Right renal pelvis (tissue), 4 donors: Measurements from ENCODE around the gene XIRP2. TPM values are rescaled to one million over a fixed set of nuclear protein-coding genes. Genes with fewer than 3 reads are reported as not detected.
A peak's percentile ranks its signal among the peaks of the same experiment; 100 is the strongest.
"Not testable (repeated sequence)": the region's sequence is repeated elsewhere in the genome, so short reads cannot be mapped to it uniquely, and the experiment has no call there.

Source experiments
- DNase-seq, 4 donors: peaks; one replicate each; pipeline ENCODE4 v3.0.0-alpha.2; 2013; ENCODE audit warnings: low read depth in 4 of 4, low spot score in 3 of 4, missing footprints in 1 of 4
- polyA plus RNA-seq, 4 donors: library from polyadenylated mRNA; unstranded; fragments of 120-200 nt; gene quantifications; one replicate each; pipeline ENCODE4 v1.2.1, GENCODE V29; 2013; ENCODE audit not compliant: insufficient read length in 4 of 4

Gene XIRP2
- polyA plus RNA-seq, 4 donors, result 0.09 to 0.17 (median 0.10) TPM

GRCh38 chr2:167265722-167266121 is 377.4 kb downstream of the XIRP2 start:
- no peak for DNase-seq

- DNase-seq, result not testable (repeated sequence)
These were observed 380.0 kb downstream of the XIRP2 start for GRCh38 chr2:167268245-167268644.

DNA sequence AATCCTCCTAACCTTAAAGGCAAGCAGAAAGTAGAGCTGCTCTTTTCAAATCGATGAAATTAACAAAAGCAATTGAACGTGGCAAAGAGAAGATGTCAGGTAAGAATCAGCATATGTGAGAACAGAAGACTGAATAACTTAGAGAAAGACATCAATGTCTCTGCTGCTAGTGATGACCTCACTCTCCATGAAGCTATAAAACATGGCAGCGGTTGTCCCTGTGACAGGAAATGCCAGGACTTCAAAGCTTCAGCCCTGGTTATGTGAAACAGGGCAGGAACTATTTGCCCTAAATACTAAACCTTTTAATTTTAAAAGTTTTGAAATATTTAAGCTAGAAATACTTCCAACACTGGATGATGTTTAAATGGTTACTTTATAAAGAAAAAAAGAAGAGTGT is 383.7 kb downstream of the XIRP2 start:
- DNase-seq, result no peak

- no peak for DNase-seq
These were observed 386.8 kb downstream of the XIRP2 start for GRCh38 chr2:167275046-167275445.

- DNase-seq, result no peak
These were observed 391.5 kb downstream of the XIRP2 start for GRCh38 chr2:167279810-167280209.

- DNase-seq, result no peak
These were observed 398.9 kb downstream of the XIRP2 start for GRCh38 chr2:167287212-167287611.

GRCh38 chr2:167289651-167290410 is 401.6 kb downstream of the XIRP2 start:
- DNase-seq, result no peak

GRCh38 chr2:167292430-167293171 is 404.3 kb downstream of the XIRP2 start, which contains the start of gene B3GALT1:
Gene B3GALT1 (plus strand): TSS chr2:167293001.
- DNase-seq, result peak; percentile 80 to 86 (median 82)

GRCh38 chr2:167293172-167293781 is 405.0 kb downstream of the XIRP2 start:
- DNase-seq, result peak in 2 of 4 donors; percentile 17 to 31

DNA sequence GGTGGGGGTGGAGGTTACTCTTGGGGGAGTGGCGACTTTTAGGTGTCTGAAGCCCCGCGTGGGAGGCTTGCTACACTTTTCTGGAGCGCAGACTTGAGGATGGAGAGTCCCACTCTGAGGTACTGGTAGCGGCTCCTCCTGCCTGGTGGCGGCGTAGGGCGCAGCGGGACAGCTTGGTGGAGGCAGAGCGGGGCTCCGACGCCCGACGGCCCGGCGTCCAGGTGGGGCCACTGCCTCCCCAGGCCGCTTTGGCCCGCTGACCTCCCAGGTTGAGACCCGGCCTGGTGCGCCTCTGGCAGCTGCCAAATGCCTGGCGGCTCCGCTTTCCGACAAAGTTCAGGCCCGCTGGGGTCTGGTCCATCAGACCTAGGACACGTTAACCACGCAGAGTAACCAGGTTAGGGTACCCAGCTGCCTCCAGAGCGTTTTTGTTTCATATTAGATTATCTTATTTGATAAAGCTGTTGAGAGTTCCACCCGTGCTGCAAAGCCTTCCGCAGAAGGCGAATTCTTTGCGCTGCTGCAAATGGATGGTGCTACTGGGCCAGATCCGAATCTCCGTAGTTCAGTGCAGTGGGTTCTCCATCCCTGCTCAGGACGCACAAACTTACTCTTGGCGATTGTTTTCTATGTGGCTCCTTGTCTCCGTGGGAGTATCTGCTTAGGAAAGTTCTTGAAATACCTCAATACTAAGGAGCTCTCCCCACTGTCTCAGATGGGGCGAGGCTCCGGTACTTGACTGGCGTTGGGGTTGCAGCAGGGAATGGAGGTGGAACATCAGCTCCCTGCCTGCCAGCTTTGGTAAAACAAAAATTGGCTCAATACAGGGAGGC is 405.9 kb downstream of the XIRP2 start:
- DNase-seq, result peak in 2 of 4 donors; percentile 8 to 21

DNA sequence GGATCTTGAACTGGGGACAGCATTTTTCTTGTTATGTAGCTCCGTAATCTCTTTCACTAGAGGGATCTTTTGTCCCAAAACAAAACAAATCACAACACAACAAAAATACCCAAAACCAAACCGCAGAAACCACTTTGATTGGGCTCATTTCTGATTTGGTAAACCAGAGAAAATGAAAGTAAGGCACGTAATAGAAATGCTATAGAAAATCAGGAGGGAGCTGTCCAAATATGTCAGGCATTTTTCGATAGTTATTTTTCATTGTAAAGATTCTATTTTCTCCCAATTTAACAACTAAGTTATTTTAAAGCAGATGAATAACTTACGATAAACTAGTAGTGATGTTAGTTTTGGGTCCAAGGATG is 406.5 kb downstream of the XIRP2 start:
- DNase-seq, result peak in 2 of 4 donors; percentile 12 to 20

- no peak for DNase-seq
These were observed 409.0 kb downstream of the XIRP2 start for GRCh38 chr2:167297292-167297691.

- no peak for DNase-seq
These were observed 409.7 kb downstream of the XIRP2 start for GRCh38 chr2:167298017-167298416.
